GM23248 (cell line): ENCODE data around the gene EIF4A3.

ENCODE experiments used
- EZH2 ChIP-seq: fragments of 200-600 bp; sonication (generic); IDR thresholded peaks from 2 replicates; pipeline ENCODE4 v1.6.1; 2018; ENCODE audit warnings: antibody characterized with exemption, mild to moderate bottlenecking; ENCODE audit not compliant: insufficient read depth, poor library complexity, severe bottlenecking
- EZH2phosphoT487 ChIP-seq: fragments of 200-600 bp; sonication (generic); IDR thresholded peaks from 2 replicates; pipeline ENCODE4 v1.6.1; 2018; ENCODE audit warnings: antibody characterized with exemption, moderate library complexity, mild to moderate bottlenecking, low read depth; ENCODE audit not compliant: insufficient read depth

- TF ChIP-seq EZH2, result no peak
- TF ChIP-seq EZH2phosphoT487, result no peak
These were observed 54.0 kb downstream of the EIF4A3 start for GRCh38 chr17:80092959-80093358.
